ENCODE measurements around the gene MAS1L.

Gene MAS1L

GRCh38 chr6:29504961-29505360 is 17.2 kb upstream of the MAS1L start:
- H3K4me3 ChIP-seq (ENCODE audit: low read length): no peak overlapping the region
- no peak for TF ChIP-seq CTCF (conservative IDR thresholded peaks at IDR 0.05; ENCODE audit: low read length)
- no peak for DNase-seq (ENCODE audit: low read depth)

- H3K4me3 ChIP-seq (ENCODE audit: low read length): no peak overlapping the region
- no peak for TF ChIP-seq CTCF (conservative IDR thresholded peaks at IDR 0.05; ENCODE audit: low read length)
- no peak for DNase-seq (ENCODE audit: low read depth)
These were observed 14.8 kb upstream of the MAS1L start for GRCh38 chr6:29502597-29502996.

- no peak for TF ChIP-seq CTCF (conservative IDR thresholded peaks at IDR 0.05; ENCODE audit: low read length)
- DNase-seq (ENCODE audit: low read depth): no peak
- H3K4me3 ChIP-seq (ENCODE audit: low read length): no peak overlapping the region
These were observed 14.4 kb upstream of the MAS1L start for GRCh38 chr6:29502181-29502580.

GRCh38 chr6:29501106-29501505 is 13.3 kb upstream of the MAS1L start:
- DNase-seq (ENCODE audit: low read depth): no peak
- no peak overlapping the region for H3K4me3 ChIP-seq (ENCODE audit: low read length)
- TF ChIP-seq CTCF (conservative IDR thresholded peaks at IDR 0.05; ENCODE audit: low read length): no peak

GRCh38 chr6:29500594-29500993 is 12.8 kb upstream of the MAS1L start:
- no peak for TF ChIP-seq CTCF (conservative IDR thresholded peaks at IDR 0.05; ENCODE audit: low read length)
- no peak overlapping the region for H3K4me3 ChIP-seq (ENCODE audit: low read length)
- no peak for DNase-seq (ENCODE audit: low read depth)

- no peak for TF ChIP-seq CTCF (conservative IDR thresholded peaks at IDR 0.05; ENCODE audit: low read length)
- DNase-seq (ENCODE audit: low read depth): no peak
- no peak overlapping the region for H3K4me3 ChIP-seq (ENCODE audit: low read length)
These were observed 11.9 kb upstream of the MAS1L start for GRCh38 chr6:29499704-29500103.

GRCh38 chr6:29496961-29497360 is 9.2 kb upstream of the MAS1L start:
- no peak for DNase-seq (ENCODE audit: low read depth)

More at GRCh38 chr6:29496961-29497360, 9.2 kb upstream of the MAS1L start:
- no peak overlapping the region for H3K4me3 ChIP-seq (ENCODE audit: low read length)
- TF ChIP-seq CTCF (conservative IDR thresholded peaks at IDR 0.05; ENCODE audit: low read length): no peak

Data from AG10803 (cell line).